Osteoblast (primary cell): ENCODE results near the gene PSMF1. TPM values are rescaled to one million over a fixed set of nuclear protein-coding genes. Genes with fewer than 3 reads are reported as not detected.

Experiments
- DNase-seq: peaks from one replicate; pipeline ENCODE4 v3.0.0; 2011; ENCODE audit warnings: low spot score, mixed read lengths; ENCODE audit not compliant: insufficient read length; ENCODE audit errors: missing footprints
- H2AFZ ChIP-seq: 2 replicates; pipeline ENCODE4 v1.6.0; 2011; ENCODE audit warnings: mild to moderate bottlenecking, low read length
- H3K27ac ChIP-seq: 2 replicates; pipeline ENCODE4 v1.5.1; 2011; ENCODE audit warnings: mild to moderate bottlenecking, low read depth, low read length, moderate library complexity
- H3K27me3 ChIP-seq: 2 replicates; pipeline ENCODE4 v1.6.0; 2012; ENCODE audit warnings: mild to moderate bottlenecking, control low read depth, inconsistent platforms, low read length, moderate library complexity; ENCODE audit not compliant: insufficient read depth
- H3K36me3 ChIP-seq: 2 replicates; pipeline ENCODE4 v1.5.1; 2011; ENCODE audit warnings: mild to moderate bottlenecking, low read length, control low read depth, moderate library complexity; ENCODE audit not compliant: insufficient read depth
- H3K4me1 ChIP-seq: 2 replicates; pipeline ENCODE4 v1.5.1; 2011; ENCODE audit warnings: mild to moderate bottlenecking, low read length, control low read depth, moderate library complexity; ENCODE audit not compliant: insufficient read depth
- H3K4me2 ChIP-seq: 2 replicates; pipeline ENCODE4 v1.6.0; 2011; ENCODE audit warnings: mild to moderate bottlenecking, low read length; ENCODE audit not compliant: insufficient read depth
- H3K4me3 ChIP-seq: fragments of 200-600 bp; sonication (generic); 3 replicates; pipeline ENCODE4 v1.5.1; 2012; ENCODE audit warnings: mild to moderate bottlenecking, low read length, inconsistent platforms; ENCODE audit not compliant: insufficient read depth
- H3K79me2 ChIP-seq: 2 replicates; pipeline ENCODE4 v1.6.0; 2012; ENCODE audit warnings: mild to moderate bottlenecking, low read length, control low read depth, inconsistent platforms; ENCODE audit not compliant: insufficient read depth
- H3K9me3 ChIP-seq: 2 replicates; pipeline ENCODE4 v1.5.1; 2011; ENCODE audit warnings: low read depth, low read length, control low read depth
- H4K20me1 ChIP-seq: 2 replicates; pipeline ENCODE4 v1.6.0; 2012; ENCODE audit warnings: mild to moderate bottlenecking, low read length, control low read depth; ENCODE audit not compliant: insufficient read depth
- total RNA-seq: library from RNA; depleted of rRNA; stranded (reverse); fragments of >200 nt; gene quantifications from 2 replicates; pipeline ENCODE4 v1.2.3, GENCODE V29; 2012
- TF ChIP-seq, protein P1 (sequence below): IDR thresholded peaks from 2 replicates; pipeline ENCODE4 v1.5.1; 2011; ENCODE audit warnings: mild to moderate bottlenecking, low read depth, low read length, moderate library complexity; ENCODE audit errors: extremely low read depth

Gene PSMF1
- total RNA-seq, 1 donor = 61.2 TPM

DNA sequence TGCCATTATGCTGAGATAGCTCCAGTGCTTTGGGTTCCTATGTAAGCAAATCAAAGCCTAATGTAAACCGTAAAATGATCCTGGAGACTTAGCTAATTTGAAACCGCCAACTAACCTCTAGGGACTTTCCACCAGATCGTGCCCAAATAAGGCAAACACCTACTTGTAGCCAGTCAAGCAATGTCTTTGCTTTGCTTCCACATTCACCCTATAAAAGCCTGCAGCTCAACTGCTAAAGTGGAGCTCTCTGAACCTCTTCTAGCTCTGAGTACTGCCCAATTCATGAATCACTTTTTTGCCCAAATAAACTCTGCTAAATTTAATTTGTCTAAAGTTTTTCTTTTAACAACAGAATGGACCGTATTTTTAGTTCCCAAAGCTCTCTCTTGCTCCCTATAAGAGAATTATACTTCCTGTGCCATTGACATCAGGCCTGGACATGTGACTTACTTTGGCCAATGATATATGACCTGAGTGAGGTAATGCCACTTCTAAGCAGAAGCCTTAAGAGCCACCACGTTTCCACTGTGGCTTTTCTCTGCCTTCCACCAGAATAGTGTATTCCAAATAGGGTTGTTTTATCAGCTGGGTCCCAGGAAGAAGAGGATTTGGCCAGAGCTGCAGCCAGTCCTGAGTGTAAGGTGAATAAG is 34.8 kb upstream of the PSMF1 start:
- no peak overlapping the region for H3K4me3 ChIP-seq
- H3K27ac ChIP-seq = no peak overlapping the region
- no peaks in the 10 kb centered on the region for H3K9me3 ChIP-seq
- no peak overlapping the region for H2AFZ ChIP-seq
- TF ChIP-seq, protein P1, sequence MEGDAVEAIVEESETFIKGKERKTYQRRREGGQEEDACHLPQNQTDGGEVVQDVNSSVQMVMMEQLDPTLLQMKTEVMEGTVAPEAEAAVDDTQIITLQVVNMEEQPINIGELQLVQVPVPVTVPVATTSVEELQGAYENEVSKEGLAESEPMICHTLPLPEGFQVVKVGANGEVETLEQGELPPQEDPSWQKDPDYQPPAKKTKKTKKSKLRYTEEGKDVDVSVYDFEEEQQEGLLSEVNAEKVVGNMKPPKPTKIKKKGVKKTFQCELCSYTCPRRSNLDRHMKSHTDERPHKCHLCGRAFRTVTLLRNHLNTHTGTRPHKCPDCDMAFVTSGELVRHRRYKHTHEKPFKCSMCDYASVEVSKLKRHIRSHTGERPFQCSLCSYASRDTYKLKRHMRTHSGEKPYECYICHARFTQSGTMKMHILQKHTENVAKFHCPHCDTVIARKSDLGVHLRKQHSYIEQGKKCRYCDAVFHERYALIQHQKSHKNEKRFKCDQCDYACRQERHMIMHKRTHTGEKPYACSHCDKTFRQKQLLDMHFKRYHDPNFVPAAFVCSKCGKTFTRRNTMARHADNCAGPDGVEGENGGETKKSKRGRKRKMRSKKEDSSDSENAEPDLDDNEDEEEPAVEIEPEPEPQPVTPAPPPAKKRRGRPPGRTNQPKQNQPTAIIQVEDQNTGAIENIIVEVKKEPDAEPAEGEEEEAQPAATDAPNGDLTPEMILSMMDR = no peak
- H3K4me1 ChIP-seq = no peaks in the 10 kb centered on the region
- DNase-seq = no peak
- H3K4me2 ChIP-seq = no peak overlapping the region
- H3K27me3 ChIP-seq = no peaks in the 10 kb centered on the region
- H3K79me2 ChIP-seq = no peaks in the 10 kb centered on the region
- H4K20me1 ChIP-seq = no peaks in the 10 kb centered on the region
- H3K36me3 ChIP-seq = no peaks in the 10 kb centered on the region

DNA sequence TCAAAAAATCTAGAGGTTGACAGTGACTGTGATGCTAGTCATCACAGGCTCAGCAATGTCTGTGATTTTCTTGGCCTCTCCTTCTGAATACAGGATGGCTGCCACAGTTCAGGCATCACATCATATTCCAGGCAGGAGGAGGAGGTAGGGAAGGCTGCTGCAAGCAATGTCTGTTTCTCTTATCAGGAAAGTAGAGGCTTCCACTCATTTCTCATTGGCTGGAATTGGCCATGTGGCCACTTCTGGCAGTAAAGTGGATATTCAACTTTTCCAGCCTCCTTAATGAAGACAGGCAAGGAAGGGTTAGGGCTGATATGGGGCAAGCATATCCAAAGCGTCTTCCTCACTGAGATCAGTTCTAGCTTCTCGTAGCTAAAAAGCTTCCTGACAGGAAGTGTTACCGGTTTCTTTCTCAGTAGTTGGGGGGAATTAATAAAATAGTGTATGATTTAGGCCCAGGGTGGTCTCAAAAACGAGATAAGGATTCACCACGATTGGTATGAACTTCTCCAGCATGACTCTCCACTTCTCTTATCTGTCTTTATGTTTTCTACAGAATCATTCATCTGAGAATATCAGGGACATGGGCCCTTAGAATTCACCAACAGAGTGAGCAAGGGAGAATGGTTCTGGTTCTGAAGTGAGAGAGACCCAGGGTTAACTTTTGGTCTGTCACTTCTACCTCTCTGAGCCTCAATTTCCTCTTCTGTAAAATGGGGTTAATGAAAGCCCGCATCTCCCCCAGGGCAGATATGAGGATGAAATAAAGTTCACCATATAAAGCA is 32.7 kb upstream of the PSMF1 start:
- Histone ChIP-seq H3K79me2 (no peaks in the 10 kb centered on the region), H3K4me2 (no peak overlapping the region), H3K4me1 (no peaks in the 10 kb centered on the region), H3K4me3 (no peak overlapping the region), H3K9me3 (peaks cover 2% of the 10 kb centered on the region), H3K36me3 (no peaks in the 10 kb centered on the region), H3K27me3 (no peaks in the 10 kb centered on the region), H2AFZ (no peak overlapping the region), H4K20me1 (no peaks in the 10 kb centered on the region), H3K27ac (no peak overlapping the region)
- TF ChIP-seq, protein P1 = no peak
- DNase-seq = no peak

DNA sequence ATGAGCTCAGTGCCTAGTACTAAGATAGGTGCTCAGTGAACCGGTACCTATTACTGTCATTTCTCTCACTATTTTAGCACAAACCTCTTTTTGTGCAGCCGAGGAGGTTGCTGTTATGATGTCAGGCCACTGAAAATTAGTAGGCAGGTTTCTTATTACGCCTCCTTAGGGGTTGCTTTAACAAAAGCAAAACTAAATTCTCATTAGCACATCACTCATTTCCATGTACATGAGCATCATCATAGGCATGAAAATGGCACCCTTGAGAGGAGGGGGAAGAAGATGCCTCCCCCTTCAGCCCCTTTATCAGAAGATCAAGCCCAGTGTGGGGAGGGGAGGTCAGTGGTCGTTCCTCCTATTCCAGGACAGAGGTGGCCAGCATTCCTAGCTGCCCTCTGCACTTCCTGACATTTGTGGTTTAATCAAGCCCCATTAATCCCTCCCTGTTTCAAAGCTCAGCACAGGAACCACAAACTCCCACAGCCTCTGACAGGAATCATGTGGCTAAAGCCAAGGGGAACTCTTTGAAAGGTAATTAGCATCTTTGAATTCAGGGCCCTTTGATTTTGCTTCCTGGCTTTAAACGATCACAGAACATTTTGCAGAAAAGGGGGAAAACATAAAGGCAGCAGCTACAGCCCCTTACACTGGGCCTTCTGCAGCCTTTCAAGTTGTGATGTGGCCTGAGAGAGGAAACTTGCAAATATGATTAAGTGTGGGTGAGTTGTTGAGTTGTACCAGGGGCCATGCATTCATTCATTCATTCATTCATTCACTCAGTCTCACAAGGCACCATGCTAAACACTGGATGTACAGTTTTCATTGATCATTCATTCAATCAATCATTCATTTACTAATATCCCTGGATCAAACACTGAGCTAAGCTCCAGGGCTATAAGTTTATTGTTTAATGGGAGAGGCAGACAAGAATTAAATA is 31.9 kb upstream of the PSMF1 start:
- TF ChIP-seq, protein P1 = no peak
- H3K4me2 ChIP-seq = no peak overlapping the region

More for the DNA sequence above, 31.9 kb upstream of the PSMF1 start:
- no peak overlapping the region for H2AFZ ChIP-seq
- H3K9me3 ChIP-seq = peaks cover 2% of the 10 kb centered on the region
- H4K20me1 ChIP-seq = no peaks in the 10 kb centered on the region
- no peaks in the 10 kb centered on the region for H3K4me1 ChIP-seq
- DNase-seq = no peak
- no peaks in the 10 kb centered on the region for H3K36me3 ChIP-seq
- H3K27ac ChIP-seq = no peak overlapping the region
- H3K27me3 ChIP-seq = no peaks in the 10 kb centered on the region
- no peak overlapping the region for H3K4me3 ChIP-seq
- no peaks in the 10 kb centered on the region for H3K79me2 ChIP-seq
